K562 (cell line): ENCODE data around the gene ACBD4. TPM values are rescaled to one million over a fixed set of nuclear protein-coding genes. Genes with fewer than 3 reads are reported as not detected.
A peak's percentile ranks its signal among the peaks of the same experiment; 100 is the strongest.

ENCODE experiments used
- BRF2 ChIP-seq: IDR thresholded peaks from 3 replicates; pipeline ENCODE4 v1.6.1; 2011; ENCODE audit warnings: borderline replicate concordance, mild to moderate bottlenecking; ENCODE audit not compliant: insufficient read length, insufficient read depth
- CBX8 ChIP-seq: fragments of 200-600 bp; sonication (generic); IDR thresholded peaks from 2 replicates; pipeline ENCODE4 v1.6.1; 2012; ENCODE audit warnings: borderline replicate concordance, mixed run types, low read depth, mild to moderate bottlenecking, moderate library complexity, mixed read lengths, low read length, control low read depth, inconsistent platforms; ENCODE audit not compliant: poor library complexity, severe bottlenecking; ENCODE audit errors: extremely low read depth
- CTCFL ChIP-seq: IDR thresholded peaks from 2 replicates; pipeline ENCODE4 v1.6.1; 2011; ENCODE audit warnings: borderline replicate concordance, low read depth, mild to moderate bottlenecking, moderate library complexity, low read length; ENCODE audit not compliant: insufficient read depth, poor library complexity, severe bottlenecking
- DLX4 ChIP-seq: fragments of 250-450 bp; sonication (Bioruptor Pico); IDR thresholded peaks from 2 replicates; pipeline ENCODE4 v1.6.1; 2021; ENCODE audit warnings: mild to moderate bottlenecking
- DNMT1 ChIP-seq: fragments of 450-650 bp; IDR thresholded peaks from 2 replicates; pipeline ENCODE4 v1.6.1; 2016; ENCODE audit warnings: antibody characterized with exemption, mild to moderate bottlenecking
- ETV5 ChIP-seq: sonication (generic); formaldehyde crosslinking; IDR thresholded peaks from 2 replicates; pipeline ENCODE4 v1.4.0; 2020; ENCODE audit warnings: low read depth, mild to moderate bottlenecking, missing genetic modification reagents
- FOXP4 ChIP-seq: sonication (generic); formaldehyde crosslinking; IDR thresholded peaks from 2 replicates; pipeline ENCODE4 v1.8.0; 2022; ENCODE audit warnings: mild to moderate bottlenecking, missing genetic modification reagents, borderline replicate concordance
- HMG20A ChIP-seq: fragments of 450-650 bp; formaldehyde crosslinking; conservative IDR thresholded peaks from 2 replicates; pipeline ENCODE4 v1.4.0; 2020; ENCODE audit warnings: mild to moderate bottlenecking, mixed read lengths
- KLF1 ChIP-seq: fragments of 450-650 bp; IDR thresholded peaks from 2 replicates; pipeline ENCODE4 v1.6.1; 2016; ENCODE audit warnings: missing genetic modification characterization, missing compliant biosample characterization
- MTA3 ChIP-seq: fragments of 450-650 bp; formaldehyde crosslinking; IDR thresholded peaks from 2 replicates; pipeline ENCODE4 v1.6.1; 2017; ENCODE audit warnings: mild to moderate bottlenecking, borderline replicate concordance
- OTX1 ChIP-seq: fragments of 450-650 bp; formaldehyde crosslinking; IDR thresholded peaks from 2 replicates; pipeline ENCODE4 v1.4.0; 2022; ENCODE audit warnings: mild to moderate bottlenecking
- POU5F1 ChIP-seq: fragments of 150-350 bp; IDR thresholded peaks from 2 replicates; pipeline ENCODE4 v1.6.1; 2014; ENCODE audit warnings: borderline replicate concordance, low read length, low read depth, mild to moderate bottlenecking; ENCODE audit not compliant: partially characterized antibody
- PRPF4 ChIP-seq: fragments of 200-400 bp; formaldehyde crosslinking; IDR thresholded peaks from one replicate; pipeline ENCODE4 v1.6.1; 2017; ENCODE audit warnings: low read length, low read depth, mild to moderate bottlenecking; ENCODE audit not compliant: insufficient read depth, poor library complexity, severe bottlenecking
- SAP30 ChIP-seq: fragments of 200-600 bp; sonication (generic); IDR thresholded peaks from 2 replicates; pipeline ENCODE4 v1.6.1; 2012; ENCODE audit warnings: borderline replicate concordance, low read depth, mild to moderate bottlenecking, moderate library complexity, low read length, control low read depth, inconsistent platforms; ENCODE audit not compliant: insufficient read depth, poor library complexity, severe bottlenecking
- U2AF1 ChIP-seq: fragments of 200-400 bp; formaldehyde crosslinking; optimal IDR thresholded peaks from 2 replicates; pipeline ENCODE3; 2017; ENCODE audit warnings: mild to moderate bottlenecking, low read depth, low read length, moderate library complexity
- U2AF2 ChIP-seq: fragments of 200-400 bp; formaldehyde crosslinking; optimal IDR thresholded peaks from 2 replicates; pipeline ENCODE3; 2017; ENCODE audit warnings: low read depth, mild to moderate bottlenecking, low read length
- YBX1 ChIP-seq: fragments of 450-650 bp; IDR thresholded peaks from 2 replicates; pipeline ENCODE4 v1.7.1; 2016; ENCODE audit warnings: mild to moderate bottlenecking
- ZNF239 ChIP-seq: fragments of 250-450 bp; sonication (Bioruptor Pico); IDR thresholded peaks from 2 replicates; pipeline ENCODE4 v1.4.0; 2020; ENCODE audit warnings: mild to moderate bottlenecking
- ZNF449 ChIP-seq: fragments of 250-450 bp; sonication (Bioruptor Pico); IDR thresholded peaks from 2 replicates; pipeline ENCODE4 v1.8.0; 2022; ENCODE audit warnings: moderate library complexity, mild to moderate bottlenecking, inconsistent platforms
- polyA plus RNA-seq, 8 experiments: library from polyadenylated mRNA; depleted of rRNA in 4 of 8; stranded (reverse) in 5 of 8; unstranded in 3 of 8; fragments of >200 nt; fragmentation: Nextera tagmentation in 2 of 8; fragmentation: Illumina TruSeq in 1 of 8; extraction: Ambion mirVana in 2 of 8; extraction: Trizol in 1 of 8; gene quantifications; 2 replicates each; pipeline versions ENCODE4 v1.2.1 to v1.2.3, GENCODE V29; 2011 to 2014; ENCODE audit warnings: inconsistent platforms in 1 of 8, missing spikeins in 1 of 8
- total RNA-seq, 7 experiments: library from RNA; depleted of rRNA in 6 of 7; stranded (reverse); fragments of >200 nt in 6 of 7; fragmentation: Illumina TruSeq in 2 of 7; extraction: Trizol in 2 of 7; gene quantifications; 2 replicates each; pipeline versions ENCODE4 v1.2.1 to v1.2.3, GENCODE V29; 2011 to 2021; ENCODE audit warnings: low replicate concordance in 1 of 7

The ACBD4 gene
- total and polyA plus RNA-seq, 9 of the 15 experiments (the other 6 are each of a cell fraction or from before 2014, with no cell fraction given) = 0.14 to 6.9 (median 4.6) TPM

- no peak for TF ChIP-seq ZNF239
- TF ChIP-seq U2AF1 = peak; percentile 98
- peak; percentile 72 for TF ChIP-seq PRPF4
- peak; percentile 6; the same call in 1 of the 2 replicates for TF ChIP-seq KLF1 (tag)
- no peak for TF ChIP-seq BRF2
- peak; percentile 39; the same call in 1 of the 2 replicates for TF ChIP-seq OTX1
- peak; percentile 37 for TF ChIP-seq SAP30
- no peak for TF ChIP-seq YBX1
- TF ChIP-seq CTCFL = no peak
- no peak for TF ChIP-seq CBX8
- peak; percentile 52 for TF ChIP-seq POU5F1
- peak; percentile 80; the same call in 1 of the 2 replicates for TF ChIP-seq MTA3
- no peak for TF ChIP-seq ZNF449 (CRISPR knock-in tag)
- no peak for TF ChIP-seq HMG20A
- TF ChIP-seq FOXP4 (CRISPR knock-in tag) = no peak
- no peak for TF ChIP-seq ETV5 (CRISPR knock-in tag)
- TF ChIP-seq DLX4 (CRISPR knock-in tag) = no peak
- no peak for TF ChIP-seq DNMT1
- TF ChIP-seq U2AF2 = no peak
Measured at GRCh38 chr17:45161288-45162024, 26.0 kb downstream of the ACBD4 start, which contains the start of gene HEXIM2 (continued).
